Heart left ventricle (tissue), 13 donors: ENCODE measurements around the gene RBMS3.

Source experiments
- CTCF ChIP-seq, 12 donors: fragments of 200-600 bp; sonication (generic) in 4 of 12; IDR thresholded peaks; one replicate each; pipeline versions ENCODE4 v1.5.0 to v1.8.0; 2018 to 2022; ENCODE audit warnings: antibody characterized with exemption in 12 of 12, mild to moderate bottlenecking in 5 of 12
- POLR2A ChIP-seq, 2 donors: fragments of 450-650 bp; IDR thresholded peaks; one replicate each; pipeline ENCODE4 v1.6.1; 2017; ENCODE audit warnings: antibody characterized with exemption in 2 of 2, mild to moderate bottlenecking in 2 of 2, moderate library complexity in 2 of 2
- donor health status: ischemic (EF 13 %, LVEDD 7.1; RV severe dilation, severe dysfunction).
- donor health status: DM: no; HTN: yes; CAD: no.
- donor health status: DM: no; HTN: no; CAD: no.
- donor health status: ischemic (EF 25% LVEDD 6.9; RV normal size, moderate dysfunction).
- donor health status: ischemic (EF 25% LVEDD 5.7; RV mildly dilated, moderate dysfunction).
- donor health status: ischemic (EF 35%, LVEDD 5.7; RV mildly dilated, moderate dysfunction).
- donor health status: nonischemic (EF 11% LVEDD 7.7; RV severe dilation, severe dysfunction).
- donor health status: DM: yes; HTN: yes; CAD: no.
- donor health status: PGD.
- donor health status: ischemic (EF 29% LVEDD 5.4; RV normal size, mild dysfunction).
- donor health status: nonischemic (EF 23%, LVEDD 6.1; RV moderate dilation, normal function).

GRCh38 chr3:29609328-29609811, 328.5 kb downstream of the RBMS3 start:
- TF ChIP-seq CTCF (IDR thresholded peaks at IDR 0.05) (no peak), POLR2A (IDR thresholded peaks at IDR 0.05) (no peak)
